ENCODE results near the gene BMPR1A. TPM values are rescaled to one million over a fixed set of nuclear protein-coding genes. Genes with fewer than 3 reads are reported as not detected.
A peak's percentile ranks its signal among the peaks of the same experiment; 100 is the strongest.

Gene BMPR1A
- total RNA-seq, 2 donors from 2014 or later = 69.4 to 96.4 TPM

DNA sequence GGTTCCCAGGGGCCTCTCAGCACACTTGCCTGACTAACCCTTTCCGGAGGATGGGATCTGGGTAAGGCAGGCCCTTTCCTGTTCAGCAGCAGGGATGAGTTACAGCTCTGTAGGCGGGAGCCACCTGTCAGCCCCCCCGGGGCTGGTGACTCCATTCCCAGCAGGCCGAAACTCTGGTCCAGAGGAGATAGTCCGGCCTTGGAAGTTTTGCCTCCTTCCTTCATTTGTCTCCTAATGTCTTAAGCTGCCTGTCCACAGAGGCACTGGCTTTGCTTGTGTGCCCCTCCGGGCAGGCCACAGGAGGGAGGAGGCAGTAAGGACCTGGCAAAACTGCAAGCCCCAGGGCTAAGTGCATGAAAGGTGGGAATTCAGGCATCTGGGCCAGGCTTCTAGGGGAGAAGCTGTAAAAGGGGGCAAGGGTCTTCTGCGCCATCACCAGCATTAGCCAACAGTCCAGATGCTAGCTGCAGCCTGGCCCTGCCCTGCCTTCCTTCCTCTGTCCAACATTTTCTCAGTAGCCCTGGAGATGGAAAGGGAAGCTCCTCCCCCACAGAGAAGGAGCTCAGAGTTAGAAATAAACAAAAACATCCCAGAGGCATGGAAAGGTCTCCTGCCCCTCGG is 213.1 kb downstream of the BMPR1A start:
- Histone ChIP-seq H3K9me3 (ENCODE audit: control insufficient read depth, low read length) (no peaks in the 10 kb centered on the region), H3K27ac (ENCODE audit: low read depth, low read length) (no peak overlapping the region), H3K4me3 (ENCODE audit: low read length) (no peak overlapping the region), H3K27me3 (ENCODE audit: control insufficient read depth, insufficient read depth, low read length, poor library complexity, severe bottlenecking) (peaks cover 32% of the 10 kb centered on the region), H3K4me1 (ENCODE audit: control insufficient read depth, insufficient read depth, low read length) (peaks cover 4% of the 10 kb centered on the region), H3K36me3 (ENCODE audit: control insufficient read depth, insufficient read depth, low read length) (no peaks in the 10 kb centered on the region), H3K9ac (ENCODE audit: extremely low read depth, low read length, poor library complexity, severe bottlenecking) (no peak overlapping the region)
- Mint-ChIP-seq H3K4me1 (peaks cover 16% of the 10 kb centered on the region), H3K36me3 (ENCODE audit: low read depth) (no peaks in the 10 kb centered on the region), H3K27ac (no peak overlapping the region), H3K27me3 (ENCODE audit: insufficient read depth) (peaks cover 32% of the 10 kb centered on the region), H3K4me3 (peak overlapping the region; percentile 65), H3K9me3 (no peaks in the 10 kb centered on the region)
- WGBS, 2 experiments (ENCODE audit: insufficient coverage in 1 of 2, insufficient read length in 1 of 2) = 72 to 89% methylated on average over 3 to 8 of the region's 8 CpGs
- peak; percentile 46 for DNase-seq
- TF ChIP-seq, protein P1, sequence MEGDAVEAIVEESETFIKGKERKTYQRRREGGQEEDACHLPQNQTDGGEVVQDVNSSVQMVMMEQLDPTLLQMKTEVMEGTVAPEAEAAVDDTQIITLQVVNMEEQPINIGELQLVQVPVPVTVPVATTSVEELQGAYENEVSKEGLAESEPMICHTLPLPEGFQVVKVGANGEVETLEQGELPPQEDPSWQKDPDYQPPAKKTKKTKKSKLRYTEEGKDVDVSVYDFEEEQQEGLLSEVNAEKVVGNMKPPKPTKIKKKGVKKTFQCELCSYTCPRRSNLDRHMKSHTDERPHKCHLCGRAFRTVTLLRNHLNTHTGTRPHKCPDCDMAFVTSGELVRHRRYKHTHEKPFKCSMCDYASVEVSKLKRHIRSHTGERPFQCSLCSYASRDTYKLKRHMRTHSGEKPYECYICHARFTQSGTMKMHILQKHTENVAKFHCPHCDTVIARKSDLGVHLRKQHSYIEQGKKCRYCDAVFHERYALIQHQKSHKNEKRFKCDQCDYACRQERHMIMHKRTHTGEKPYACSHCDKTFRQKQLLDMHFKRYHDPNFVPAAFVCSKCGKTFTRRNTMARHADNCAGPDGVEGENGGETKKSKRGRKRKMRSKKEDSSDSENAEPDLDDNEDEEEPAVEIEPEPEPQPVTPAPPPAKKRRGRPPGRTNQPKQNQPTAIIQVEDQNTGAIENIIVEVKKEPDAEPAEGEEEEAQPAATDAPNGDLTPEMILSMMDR (conservative IDR thresholded peaks at IDR 0.05) = no peak

DNA sequence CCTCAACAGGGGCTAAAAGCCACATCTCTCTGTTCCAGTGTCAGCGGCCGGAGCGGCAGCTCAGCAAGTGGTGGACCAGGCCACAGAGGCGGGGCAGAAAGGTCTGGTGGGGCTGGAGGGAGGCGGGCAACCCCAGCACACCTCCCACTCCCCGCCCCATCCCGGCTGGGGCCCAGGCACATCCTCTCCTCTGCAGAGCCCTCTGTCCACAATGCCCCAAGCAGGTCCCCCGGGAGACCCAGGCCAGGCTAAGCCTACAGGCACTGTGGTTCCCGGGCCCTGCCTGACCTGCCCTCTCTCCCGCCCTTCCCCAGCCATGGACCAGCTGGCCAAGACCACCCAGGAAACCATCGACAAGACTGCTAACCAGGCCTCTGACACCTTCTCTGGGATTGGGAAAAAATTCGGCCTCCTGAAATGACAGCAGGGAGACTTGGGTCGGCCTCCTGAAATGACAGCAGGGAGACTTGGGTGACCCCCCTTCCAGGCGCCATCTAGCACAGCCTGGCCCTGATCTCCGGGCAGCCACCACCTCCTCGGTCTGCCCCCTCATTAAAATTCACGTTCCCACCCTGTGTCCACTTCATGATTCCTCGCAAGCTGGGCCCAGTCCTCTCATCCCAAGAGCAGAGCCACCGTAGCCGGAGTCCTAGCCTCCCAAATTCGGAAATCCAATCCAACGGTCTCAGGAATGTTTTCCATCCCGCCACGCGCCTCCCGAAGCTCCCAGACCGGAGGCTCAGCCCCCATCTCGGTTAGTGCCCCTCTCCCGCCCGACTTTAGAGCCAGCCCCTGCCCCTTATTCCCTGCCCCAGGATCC is 214.0 kb downstream of the BMPR1A start:
- 18 to 44% methylated on average over 21 to 30 of the region's 30 CpGs for WGBS, 2 experiments (ENCODE audit: insufficient coverage in 1 of 2, insufficient read length in 1 of 2)
- H3K4me1 Mint-ChIP-seq = peaks cover 16% of the 10 kb centered on the region
- peaks cover 33% of the 10 kb centered on the region for H3K27me3 Mint-ChIP-seq (ENCODE audit: insufficient read depth)
- no peaks in the 10 kb centered on the region for H3K36me3 Mint-ChIP-seq (ENCODE audit: low read depth)
- H3K27me3 ChIP-seq (ENCODE audit: control insufficient read depth, insufficient read depth, low read length, poor library complexity, severe bottlenecking) = peaks cover 32% of the 10 kb centered on the region
- peak overlapping the region; percentile 65 for H3K4me3 Mint-ChIP-seq
- H3K9me3 Mint-ChIP-seq = no peaks in the 10 kb centered on the region
- DNase-seq = peak; percentile 83
- H3K4me1 ChIP-seq (ENCODE audit: control insufficient read depth, insufficient read depth, low read length) = peaks cover 4% of the 10 kb centered on the region
- H3K9ac ChIP-seq (ENCODE audit: extremely low read depth, low read length, poor library complexity, severe bottlenecking) = peak overlapping the region; percentile 30
- peak overlapping the region; percentile 71 for H3K27ac Mint-ChIP-seq
- peak overlapping the region; percentile 69 for H3K4me3 ChIP-seq (ENCODE audit: low read length)
- H3K36me3 ChIP-seq (ENCODE audit: control insufficient read depth, insufficient read depth, low read length) = no peaks in the 10 kb centered on the region
- H3K9me3 ChIP-seq (ENCODE audit: control insufficient read depth, low read length) = no peaks in the 10 kb centered on the region
- peak overlapping the region; percentile 16 for H3K27ac ChIP-seq (ENCODE audit: low read depth, low read length)
- TF ChIP-seq, protein P1 (conservative IDR thresholded peaks at IDR 0.05) = no peak

DNA sequence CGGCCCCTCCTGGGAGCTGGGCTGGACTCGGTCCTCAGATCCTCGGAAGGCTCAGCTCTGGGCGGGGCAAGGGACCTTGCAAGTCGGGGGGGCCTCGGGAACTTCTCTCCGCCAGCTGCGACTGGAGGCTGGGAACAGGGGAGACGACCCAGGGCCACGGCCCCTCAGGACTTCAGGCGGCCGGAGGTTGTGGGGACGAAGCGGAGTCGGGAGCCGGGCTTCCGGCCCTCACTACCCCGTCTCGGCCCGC is 214.5 kb downstream of the BMPR1A start:
- peak; percentile 85 for DNase-seq
- peaks cover 32% of the 10 kb centered on the region for H3K27me3 ChIP-seq (ENCODE audit: control insufficient read depth, insufficient read depth, low read length, poor library complexity, severe bottlenecking)
- H3K9ac ChIP-seq (ENCODE audit: extremely low read depth, low read length, poor library complexity, severe bottlenecking) = peak overlapping the region; percentile 30
- H3K27ac ChIP-seq (ENCODE audit: low read depth, low read length) = no peak overlapping the region
- peak overlapping the region; percentile 71 for H3K27ac Mint-ChIP-seq
- TF ChIP-seq, protein P1 (conservative IDR thresholded peaks at IDR 0.05) = no peak
- peaks cover 12% of the 10 kb centered on the region for H3K4me1 Mint-ChIP-seq
- peaks cover 33% of the 10 kb centered on the region for H3K27me3 Mint-ChIP-seq (ENCODE audit: insufficient read depth)
- peaks cover 4% of the 10 kb centered on the region for H3K4me1 ChIP-seq (ENCODE audit: control insufficient read depth, insufficient read depth, low read length)
- no peaks in the 10 kb centered on the region for H3K9me3 Mint-ChIP-seq
- peak overlapping the region; percentile 65 for H3K4me3 Mint-ChIP-seq
- peak overlapping the region; percentile 69 for H3K4me3 ChIP-seq (ENCODE audit: low read length)
- H3K36me3 Mint-ChIP-seq (ENCODE audit: low read depth) = no peaks in the 10 kb centered on the region
- H3K36me3 ChIP-seq (ENCODE audit: control insufficient read depth, insufficient read depth, low read length) = no peaks in the 10 kb centered on the region
- H3K9me3 ChIP-seq (ENCODE audit: control insufficient read depth, low read length) = no peaks in the 10 kb centered on the region
- WGBS, 2 experiments (ENCODE audit: insufficient coverage in 1 of 2, insufficient read length in 1 of 2) = 0 to 12% methylated on average over 4 to 20 of the region's 20 CpGs
